Activated naive CD8-positive, alpha-beta T cell (primary cell): ENCODE results near the gene SEPTIN8.

Experiments used
- H3K27ac Mint-ChIP-seq: one replicate; pipeline ENCODE4 v1.8.0; 2021; ENCODE audit warnings: mixed read lengths
- H3K27me3 Mint-ChIP-seq: one replicate; pipeline ENCODE4 v1.8.0; 2021; ENCODE audit warnings: mixed read lengths
- H3K36me3 Mint-ChIP-seq: one replicate; pipeline ENCODE4 v1.8.0; 2021; ENCODE audit warnings: mixed read lengths
- H3K4me1 Mint-ChIP-seq: one replicate; pipeline ENCODE4 v1.8.0; 2021; ENCODE audit warnings: low read depth, mixed read lengths
- H3K4me3 Mint-ChIP-seq: one replicate; pipeline ENCODE4 v1.8.0; 2021; ENCODE audit warnings: mild to moderate bottlenecking, mixed read lengths
- H3K9me3 Mint-ChIP-seq: one replicate; pipeline ENCODE4 v1.8.0; 2021; ENCODE audit warnings: low read depth, mixed read lengths

SEPTIN8 gene

DNA sequence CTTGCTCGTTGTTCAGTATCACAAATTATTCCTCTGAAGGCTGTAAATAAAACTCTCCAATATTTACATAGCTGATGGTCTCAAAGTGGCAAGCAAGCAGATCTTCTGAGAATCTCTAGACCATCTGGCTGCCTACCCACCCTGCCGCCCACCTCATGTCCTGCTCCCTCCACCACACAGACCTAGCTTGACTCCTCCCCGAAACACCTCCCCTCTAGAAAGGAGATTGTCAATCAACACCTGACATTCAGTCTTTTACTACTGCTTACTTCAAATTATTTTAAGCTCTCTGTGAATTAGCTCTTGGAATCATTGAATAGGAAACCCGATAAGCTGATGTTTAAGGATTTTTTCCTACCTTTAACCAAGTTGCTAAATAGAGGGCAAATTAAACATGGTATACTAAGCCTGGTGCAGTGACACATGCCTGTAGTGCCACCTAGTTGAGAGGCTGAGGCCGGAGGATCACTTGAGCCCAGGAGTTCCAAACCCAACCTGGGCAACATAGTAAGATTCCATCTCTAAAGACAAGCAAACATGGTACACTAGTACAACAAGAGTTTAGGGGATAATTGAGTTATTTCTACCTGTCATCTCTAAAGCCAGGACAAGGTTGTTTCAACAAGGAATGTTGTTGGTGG lies 25.1 kb upstream of the SEPTIN8 start:
- H3K36me3 Mint-ChIP-seq = no peaks in the 10 kb centered on the region
- H3K27me3 Mint-ChIP-seq = peaks cover 29% of the 10 kb centered on the region
- H3K4me3 Mint-ChIP-seq = no peak overlapping the region
- H3K9me3 Mint-ChIP-seq = no peaks in the 10 kb centered on the region
- H3K27ac Mint-ChIP-seq = no peak overlapping the region
- H3K4me1 Mint-ChIP-seq = no peaks in the 10 kb centered on the region

DNA sequence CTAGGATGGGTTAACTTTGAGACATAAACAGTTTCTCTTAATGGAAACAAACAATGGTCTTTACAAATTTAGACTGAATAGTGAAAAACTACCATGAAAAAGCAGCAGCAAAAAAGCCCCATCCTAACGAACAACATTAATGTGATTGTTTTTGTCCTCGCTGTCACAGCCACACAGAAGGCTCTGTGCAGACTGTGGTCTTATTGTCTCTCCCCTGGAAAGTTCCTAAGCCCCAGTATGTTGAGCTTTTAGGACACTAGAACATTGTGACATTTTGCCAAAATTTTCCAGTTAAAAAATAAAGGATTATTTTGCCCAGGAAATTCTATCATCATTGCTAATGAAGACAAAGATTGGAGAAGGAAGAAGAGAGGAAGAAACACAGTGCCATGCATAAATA lies 23.5 kb upstream of the SEPTIN8 start:
- Mint-ChIP-seq H3K4me3 (no peak overlapping the region), H3K4me1 (no peaks in the 10 kb centered on the region), H3K27me3 (peaks cover 28% of the 10 kb centered on the region), H3K36me3 (no peaks in the 10 kb centered on the region), H3K27ac (no peak overlapping the region), H3K9me3 (no peaks in the 10 kb centered on the region)

DNA sequence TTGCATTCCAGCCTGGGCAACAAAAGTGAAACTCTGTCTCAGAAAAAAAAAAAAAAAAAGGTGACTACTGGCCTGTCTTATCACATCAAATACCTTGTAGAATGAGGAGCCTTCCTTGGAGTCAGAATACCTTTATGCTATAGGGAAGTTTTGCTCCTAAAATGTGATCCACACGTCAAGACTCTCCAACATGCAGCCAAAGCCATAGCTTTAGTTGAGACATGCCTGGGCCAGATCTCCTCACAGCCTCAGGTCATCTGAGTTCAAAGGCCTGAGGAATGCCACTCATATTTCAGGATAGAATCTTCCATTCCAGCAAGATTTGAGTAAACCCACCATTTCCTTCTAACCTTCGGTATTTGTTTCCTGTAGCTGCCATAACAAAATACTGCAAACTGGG lies 22.4 kb upstream of the SEPTIN8 start:
- peaks cover 22% of the 10 kb centered on the region for H3K27me3 Mint-ChIP-seq
- H3K9me3 Mint-ChIP-seq = no peaks in the 10 kb centered on the region
- H3K27ac Mint-ChIP-seq = no peak overlapping the region
- no peaks in the 10 kb centered on the region for H3K36me3 Mint-ChIP-seq
- H3K4me3 Mint-ChIP-seq = no peak overlapping the region
- no peaks in the 10 kb centered on the region for H3K4me1 Mint-ChIP-seq

DNA sequence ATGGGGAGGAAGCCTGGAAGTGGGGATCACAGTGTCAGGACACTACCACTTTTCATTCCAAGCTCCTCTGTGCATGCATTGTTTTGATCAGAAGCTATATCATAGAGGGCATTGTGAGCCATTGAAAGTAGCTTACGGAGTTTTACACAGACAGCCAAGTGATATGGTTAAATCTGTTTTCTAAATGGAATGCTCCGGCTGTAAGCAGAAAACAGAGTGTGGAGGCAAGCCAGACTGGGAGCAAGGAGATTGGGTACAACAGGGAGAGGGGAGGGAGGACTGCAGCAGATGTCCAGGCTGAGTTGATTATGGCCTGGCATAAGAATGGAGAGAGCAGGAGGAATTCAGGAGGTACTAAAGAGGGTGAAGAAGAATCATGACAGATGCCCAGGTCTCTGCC lies 20.6 kb upstream of the SEPTIN8 start:
- Mint-ChIP-seq H3K4me3 (no peak overlapping the region), H3K9me3 (no peaks in the 10 kb centered on the region), H3K27me3 (peaks cover 17% of the 10 kb centered on the region), H3K27ac (no peak overlapping the region), H3K36me3 (peaks cover under 1% of the 10 kb centered on the region), H3K4me1 (no peaks in the 10 kb centered on the region)

DNA sequence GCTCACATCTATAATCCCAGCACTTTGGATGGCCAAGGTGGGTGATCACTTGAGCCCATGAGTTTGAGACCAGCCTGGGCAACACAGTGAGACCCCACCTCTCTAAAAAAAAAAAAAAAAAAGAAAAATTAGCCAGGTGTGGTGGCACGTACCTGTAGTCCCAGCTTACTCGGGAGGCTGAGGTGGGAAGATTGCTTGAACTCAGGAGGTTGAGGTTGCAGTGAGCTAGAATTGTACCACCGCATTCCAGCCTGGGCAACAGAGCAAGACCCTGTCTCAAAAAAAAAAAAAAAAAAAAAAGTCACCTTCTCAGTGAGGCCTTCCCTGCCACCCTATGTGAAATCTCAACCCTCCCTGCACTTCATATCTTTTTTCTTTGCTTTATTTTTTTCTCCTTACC lies 14.0 kb upstream of the SEPTIN8 start:
- H3K4me3 Mint-ChIP-seq = no peak overlapping the region
- H3K27me3 Mint-ChIP-seq = peaks cover 10% of the 10 kb centered on the region
- H3K4me1 Mint-ChIP-seq = no peaks in the 10 kb centered on the region
- no peak overlapping the region for H3K27ac Mint-ChIP-seq
- no peaks in the 10 kb centered on the region for H3K9me3 Mint-ChIP-seq
- H3K36me3 Mint-ChIP-seq = peaks cover 3% of the 10 kb centered on the region

DNA sequence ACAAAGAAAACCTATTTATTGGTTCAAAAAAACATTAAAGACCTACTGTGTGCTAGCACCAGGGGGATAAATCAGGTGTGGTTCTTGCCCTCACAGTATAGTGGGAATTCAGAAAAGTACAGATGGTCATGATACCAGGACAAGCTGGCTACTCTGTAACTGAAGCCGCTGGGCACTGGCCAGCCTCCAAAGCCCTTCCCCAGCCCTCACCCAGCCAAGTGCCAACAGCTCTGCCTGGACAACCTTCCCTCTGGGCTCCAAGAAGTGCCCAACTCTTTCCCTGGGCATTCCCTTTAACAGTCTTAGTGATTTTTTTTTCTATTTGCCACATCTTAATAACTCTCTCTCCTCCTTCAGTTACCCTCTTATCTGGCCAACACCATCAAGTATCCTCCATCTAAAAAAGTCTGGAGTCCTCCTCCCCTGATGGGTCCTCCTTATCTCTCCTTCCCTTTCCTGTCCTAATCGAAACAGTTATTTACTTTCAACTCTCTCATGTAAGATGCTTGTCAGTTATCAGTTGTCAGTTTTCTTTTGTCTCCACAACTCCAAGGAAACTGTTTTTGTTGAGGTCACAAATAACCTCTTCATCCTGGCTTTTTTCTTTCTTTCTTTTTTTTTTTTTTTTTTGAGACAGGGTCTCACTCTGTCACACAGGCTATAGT lies 13.3 kb upstream of the SEPTIN8 start:
- Mint-ChIP-seq H3K27me3 (peaks cover 13% of the 10 kb centered on the region), H3K4me1 (no peaks in the 10 kb centered on the region), H3K4me3 (no peak overlapping the region), H3K36me3 (peaks cover 3% of the 10 kb centered on the region), H3K9me3 (no peaks in the 10 kb centered on the region), H3K27ac (no peak overlapping the region)

DNA sequence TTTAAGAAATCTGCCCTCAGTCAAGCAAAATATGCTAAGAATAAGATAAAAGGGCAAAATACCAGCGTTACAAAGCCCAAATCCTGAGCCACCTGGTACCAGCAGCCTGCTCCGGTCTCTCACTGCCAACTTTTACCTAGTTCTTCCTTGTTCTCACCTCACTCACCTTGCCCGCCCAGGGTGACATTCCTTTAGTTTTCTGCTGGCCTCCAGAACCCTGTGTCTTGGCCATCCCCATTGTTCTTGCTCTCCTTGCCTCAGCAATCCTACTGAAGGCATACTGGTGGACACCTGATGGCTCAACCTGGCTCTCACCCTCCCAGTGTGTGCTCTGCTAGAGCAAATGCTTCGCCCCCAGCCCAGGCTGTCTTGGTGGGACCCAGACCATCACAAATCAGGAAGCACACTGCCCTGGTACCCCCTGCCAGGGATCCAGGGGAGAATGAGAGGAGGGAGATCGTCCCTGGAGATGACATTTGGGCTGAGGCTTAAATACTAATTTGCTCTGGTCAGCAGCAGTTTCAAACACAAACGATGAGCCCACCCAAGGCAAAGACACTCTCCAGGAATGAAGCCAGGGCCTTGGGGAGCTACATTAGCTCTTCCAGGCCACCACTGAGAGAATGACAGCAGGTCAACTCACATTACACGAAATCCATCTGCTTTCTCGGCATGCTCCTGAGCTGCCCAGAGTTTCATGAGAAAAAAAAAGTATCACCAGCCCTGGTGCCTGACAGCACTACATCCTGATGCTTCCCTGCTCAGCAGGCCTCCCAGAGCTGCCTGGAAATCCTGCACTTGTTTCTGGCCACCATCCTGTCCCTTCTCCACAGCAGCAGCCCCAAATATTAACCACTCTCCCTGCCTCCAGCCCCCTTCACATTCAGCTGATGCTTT lies 12.2 kb upstream of the SEPTIN8 start:
- no peaks in the 10 kb centered on the region for H3K9me3 Mint-ChIP-seq
- H3K4me1 Mint-ChIP-seq = no peaks in the 10 kb centered on the region
- H3K4me3 Mint-ChIP-seq = no peak overlapping the region
- H3K27ac Mint-ChIP-seq = no peak overlapping the region
- peaks cover 6% of the 10 kb centered on the region for H3K36me3 Mint-ChIP-seq
- H3K27me3 Mint-ChIP-seq = peaks cover 17% of the 10 kb centered on the region

DNA sequence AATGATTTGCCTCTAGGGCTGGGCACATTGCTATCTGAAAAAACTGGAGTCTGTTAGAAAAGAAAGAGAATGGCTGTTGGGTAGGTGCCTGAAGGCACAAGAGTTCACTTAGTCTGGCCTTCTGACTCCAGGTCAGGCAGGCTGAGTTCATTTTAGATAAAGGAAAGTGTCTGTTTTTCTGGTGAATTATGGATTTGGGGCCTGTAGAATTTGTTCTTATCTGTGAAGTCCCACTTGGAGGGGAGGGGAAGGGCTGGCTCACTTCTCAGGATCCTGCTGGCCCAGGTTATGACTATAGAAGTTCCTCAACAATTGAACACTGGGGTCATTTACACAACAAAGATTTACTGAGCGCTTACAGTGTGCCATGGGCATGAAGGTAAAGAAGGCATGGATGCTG lies 11.5 kb upstream of the SEPTIN8 start:
- Mint-ChIP-seq H3K27ac (no peak overlapping the region), H3K36me3 (peaks cover 6% of the 10 kb centered on the region), H3K4me3 (no peak overlapping the region), H3K9me3 (no peaks in the 10 kb centered on the region), H3K4me1 (no peaks in the 10 kb centered on the region), H3K27me3 (peaks cover 17% of the 10 kb centered on the region)

DNA sequence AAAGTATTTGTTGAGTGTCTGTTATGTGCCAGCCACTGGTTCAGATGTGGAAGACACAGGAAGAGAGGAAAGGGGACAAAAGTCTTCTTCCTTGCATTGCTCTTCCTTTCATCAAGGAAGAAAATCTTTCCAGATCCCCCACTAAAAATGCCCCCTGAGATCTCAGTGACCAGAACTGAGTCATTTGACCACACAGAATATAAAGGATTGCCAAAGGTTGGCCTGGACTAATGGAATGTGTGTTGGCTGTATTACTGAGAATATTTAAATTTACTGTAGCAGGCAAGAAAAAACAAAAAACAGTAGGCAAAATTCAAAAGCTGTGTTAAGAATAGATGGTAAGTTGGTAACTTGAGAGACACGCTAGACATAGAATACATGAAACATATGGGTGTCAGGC lies 10.0 kb upstream of the SEPTIN8 start:
- Mint-ChIP-seq H3K9me3 (no peaks in the 10 kb centered on the region), H3K27me3 (peaks cover 11% of the 10 kb centered on the region), H3K4me3 (no peak overlapping the region), H3K4me1 (no peaks in the 10 kb centered on the region), H3K36me3 (peaks cover 3% of the 10 kb centered on the region), H3K27ac (no peak overlapping the region)

DNA sequence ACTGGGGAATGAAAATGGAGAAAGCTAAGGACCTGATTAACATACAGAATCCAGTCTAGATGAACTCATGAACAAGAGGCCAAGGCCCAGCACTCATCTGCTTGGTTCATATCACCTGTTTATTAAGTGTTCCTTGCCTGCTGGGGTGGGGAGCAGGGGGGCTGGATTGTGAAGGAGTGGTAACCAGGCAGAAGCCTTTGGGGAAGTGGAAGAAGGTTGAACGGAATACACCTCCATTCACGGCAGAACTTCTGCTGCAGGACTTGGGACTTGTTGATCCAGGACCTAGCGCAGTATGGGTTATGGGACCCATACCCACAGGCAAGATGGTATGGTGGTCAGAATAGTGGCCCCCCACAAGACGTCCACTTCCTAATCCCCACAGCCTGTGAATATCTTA lies 8.8 kb upstream of the SEPTIN8 start:
- Mint-ChIP-seq H3K36me3 (peaks cover 3% of the 10 kb centered on the region), H3K27ac (no peak overlapping the region), H3K9me3 (no peaks in the 10 kb centered on the region), H3K4me1 (peaks cover 4% of the 10 kb centered on the region), H3K27me3 (peaks cover 14% of the 10 kb centered on the region), H3K4me3 (no peak overlapping the region)

DNA sequence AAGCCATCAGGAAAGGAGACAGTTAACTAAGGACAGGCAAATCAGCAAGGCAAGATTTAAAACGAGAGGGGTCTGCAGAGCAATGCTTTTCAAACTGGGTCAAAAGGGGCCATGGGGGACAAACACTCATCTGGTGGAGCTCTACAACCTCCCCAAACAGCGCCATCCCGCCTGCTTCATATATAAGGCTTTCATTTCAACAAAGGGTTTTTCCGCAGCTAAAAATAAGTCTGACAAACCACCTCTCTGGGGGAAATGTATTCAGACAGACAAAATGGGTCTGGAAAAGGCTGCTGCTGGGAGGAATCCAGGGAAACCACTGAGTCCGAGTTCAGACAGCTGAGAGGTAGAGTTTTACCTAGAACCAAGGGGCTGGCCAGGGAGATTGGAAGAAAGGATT lies 8.3 kb upstream of the SEPTIN8 start:
- Mint-ChIP-seq H3K36me3 (peaks cover 3% of the 10 kb centered on the region), H3K9me3 (no peaks in the 10 kb centered on the region), H3K4me1 (peaks cover 8% of the 10 kb centered on the region), H3K27me3 (peaks cover 14% of the 10 kb centered on the region), H3K27ac (no peak overlapping the region), H3K4me3 (no peak overlapping the region)

DNA sequence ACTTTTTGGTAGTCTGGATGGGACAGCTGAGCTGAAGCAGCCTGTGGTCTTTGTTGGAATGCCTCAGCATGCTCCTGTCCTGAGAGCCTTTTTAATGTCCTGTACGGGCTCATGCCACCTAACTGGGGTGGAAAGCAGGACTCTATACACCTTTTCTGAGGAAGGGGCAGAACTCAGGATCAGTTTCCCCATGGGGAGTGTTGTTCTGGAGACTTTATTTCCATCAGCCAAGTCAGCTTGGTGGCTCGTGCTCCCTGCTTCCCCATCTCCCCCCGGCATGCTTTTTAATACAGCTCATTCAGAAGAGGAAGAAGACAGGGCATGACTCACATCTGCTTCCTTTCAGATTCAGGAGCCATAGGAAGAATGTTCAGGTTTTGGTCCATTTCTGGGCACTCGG lies 5.1 kb upstream of the SEPTIN8 start:
- no peaks in the 10 kb centered on the region for H3K9me3 Mint-ChIP-seq
- no peak overlapping the region for H3K4me3 Mint-ChIP-seq
- peaks cover 23% of the 10 kb centered on the region for H3K27me3 Mint-ChIP-seq
- H3K27ac Mint-ChIP-seq = no peak overlapping the region
- H3K36me3 Mint-ChIP-seq = peaks cover 3% of the 10 kb centered on the region
- H3K4me1 Mint-ChIP-seq = peaks cover 23% of the 10 kb centered on the region

DNA sequence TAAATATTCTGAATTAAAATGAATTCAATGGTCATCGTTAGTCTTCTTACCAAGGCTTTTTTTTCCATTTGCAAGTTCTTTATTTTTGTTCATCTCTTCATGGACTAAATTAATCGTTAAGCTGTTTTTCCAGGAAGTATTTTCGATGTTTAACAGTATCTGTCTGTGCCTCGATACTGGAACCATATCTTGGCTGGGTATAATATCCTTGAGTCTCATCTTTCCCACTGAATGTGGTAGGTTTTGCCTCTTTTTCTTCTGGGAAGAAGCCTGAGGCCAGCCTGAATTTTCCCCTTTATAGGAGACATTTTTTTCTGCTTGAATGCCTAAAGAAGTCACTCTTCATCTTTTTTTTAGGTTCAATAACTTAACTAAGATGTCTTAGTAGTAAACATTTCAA lies 4.0 kb upstream of the SEPTIN8 start:
- no peak overlapping the region for H3K4me3 Mint-ChIP-seq
- no peaks in the 10 kb centered on the region for H3K9me3 Mint-ChIP-seq
- H3K4me1 Mint-ChIP-seq = peaks cover 23% of the 10 kb centered on the region
- no peak overlapping the region for H3K27ac Mint-ChIP-seq
- H3K27me3 Mint-ChIP-seq = peaks cover 21% of the 10 kb centered on the region
- H3K36me3 Mint-ChIP-seq = peaks cover 3% of the 10 kb centered on the region

DNA sequence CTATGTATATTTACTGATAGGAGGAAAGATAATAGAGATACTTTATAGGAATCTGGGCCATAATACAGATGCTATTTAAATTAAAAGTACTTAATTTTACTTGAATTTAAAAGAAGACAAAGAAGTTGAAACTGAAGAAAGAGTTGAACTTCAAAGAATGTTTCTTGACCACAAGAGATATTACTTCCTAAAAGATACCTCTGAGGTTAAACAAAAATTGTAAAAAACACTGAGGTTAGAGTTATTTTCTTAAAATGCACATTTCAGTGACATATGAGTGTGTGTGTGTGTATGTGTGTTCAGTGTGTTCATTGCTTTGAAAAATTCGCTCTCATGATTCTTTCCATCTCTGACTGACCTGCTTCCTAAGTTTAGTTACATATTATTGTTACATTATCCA lies 3.5 kb upstream of the SEPTIN8 start:
- Mint-ChIP-seq H3K36me3 (peaks cover 3% of the 10 kb centered on the region), H3K27me3 (peaks cover 18% of the 10 kb centered on the region), H3K9me3 (no peaks in the 10 kb centered on the region)

DNA sequence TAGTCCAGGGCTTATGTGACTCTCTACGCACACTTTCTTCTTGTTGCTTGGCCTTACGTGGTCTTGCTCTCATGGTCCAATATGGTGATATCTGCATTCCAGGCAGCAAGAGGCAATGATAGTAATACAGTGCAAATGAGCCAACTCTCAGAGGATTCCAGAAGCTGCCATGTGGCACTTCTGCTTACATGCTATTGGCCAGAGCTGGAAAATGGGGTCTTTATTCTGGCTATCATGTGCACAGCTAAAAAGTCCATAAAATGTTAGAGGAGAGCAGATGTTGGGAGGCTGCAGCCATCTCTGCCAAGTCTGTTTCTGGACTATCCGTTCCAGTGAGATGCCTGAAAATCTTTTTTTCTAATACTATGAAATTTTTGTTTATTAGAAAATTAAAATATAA lies 2.9 kb upstream of the SEPTIN8 start:
- Mint-ChIP-seq H3K36me3 (peaks cover under 1% of the 10 kb centered on the region), H3K27ac (no peak overlapping the region), H3K9me3 (no peaks in the 10 kb centered on the region), H3K27me3 (peaks cover 15% of the 10 kb centered on the region), H3K4me3 (no peak overlapping the region), H3K4me1 (peaks cover 23% of the 10 kb centered on the region)

More for the DNA sequence above, 3.5 kb upstream of the SEPTIN8 start:
- H3K4me1 Mint-ChIP-seq = peaks cover 23% of the 10 kb centered on the region
- H3K4me3 Mint-ChIP-seq = no peak overlapping the region
- H3K27ac Mint-ChIP-seq = no peak overlapping the region
